HepG2 (cell line): ENCODE measurements around the gene SLFN12L. TPM values are rescaled to one million over a fixed set of nuclear protein-coding genes. Genes with fewer than 3 reads are reported as not detected.
A peak's percentile ranks its signal among the peaks of the same experiment; 100 is the strongest.

Source experiments
- ATAC-seq: fragments of 200-7000 bp; cut with Tn5 transposase; 3 replicates; pipeline ENCODE4 v1.9.1; 2020; ENCODE audit warnings: mild to moderate bottlenecking, moderate library complexity
- BruUV-seq: library from RNA; stranded (reverse); fragments of 400-500 nt; replicated peaks from 2 replicates; lab custom pipeline; 2021; lab: Mats Ljungman, UMichigan
- CTCF ChIA-PET: fragments of 300-600 bp; formaldehyde crosslinking; extraction: SDS; loops from one replicate; lab custom pipeline; 2021; ENCODE audit warnings: low total read pairs, inconsistent platforms, low intra/inter-chr PET ratio; lab: Yijun Ruan, JAX
- POLR2A ChIA-PET: fragments of 350-600 bp; sonication (Branson Sonifier 250); formaldehyde crosslinking; loops from one replicate; lab custom pipeline; 2020; ENCODE audit warnings: antibody characterized with exemption, inconsistent platforms; lab: Yijun Ruan, JAX
- DNase-seq: peaks from one replicate; pipeline ENCODE4 v3.0.0-alpha.2; 2015; ENCODE audit warnings: low spot score
- FAIRE-seq: peaks from 3 replicates; lab custom pipeline; 2011; peaks lifted over from hg19 to GRCh38; lab: Jason Lieb, UNC
- H2AFZ ChIP-seq: one replicate; pipeline ENCODE4 v1.6.1; 2011; ENCODE audit warnings: low read length, inconsistent platforms
- H3K27ac ChIP-seq: fragments of 300-600 bp; 3 replicates; pipeline ENCODE4 v1.8.0; 2011; ENCODE audit warnings: mixed run types, mild to moderate bottlenecking, mixed read lengths, low read length, inconsistent platforms; ENCODE audit not compliant: insufficient read depth; ENCODE audit errors: extremely low read length
- H3K27me3 ChIP-seq, 2 experiments: fragments of 200-600 bp in 1 of 2; 2 replicates in 1 of 2; 3 replicates in 1 of 2; pipeline versions ENCODE4 v1.6.0 to v1.8.0; 2011; ENCODE audit warnings: low read length in 2 of 2, mild to moderate bottlenecking in 2 of 2, moderate library complexity in 2 of 2, inconsistent platforms in 1 of 2; ENCODE audit not compliant: insufficient read depth in 2 of 2, control insufficient read depth in 1 of 2
- H3K36me3 ChIP-seq, 2 experiments: fragments of 200-600 bp in 1 of 2; replicated peaks in 1 of 2; 2 replicates in 1 of 2; 3 replicates in 1 of 2; pipeline versions ENCODE4 v1.5.1 to v1.8.0; 2011; ENCODE audit warnings: low read length in 2 of 2, inconsistent platforms in 1 of 2; ENCODE audit not compliant: insufficient read depth in 2 of 2, control insufficient read depth in 1 of 2
- H3K4me1 ChIP-seq: 2 replicates; pipeline ENCODE4 v1.5.1; 2012; ENCODE audit warnings: low read length, inconsistent platforms; ENCODE audit not compliant: insufficient read depth
- H3K4me2 ChIP-seq: 2 replicates; pipeline ENCODE4 v1.6.0; 2011; ENCODE audit warnings: low read depth, low read length, inconsistent platforms
- H3K4me3 ChIP-seq, 3 experiments: fragments of 200-600 bp in 1 of 3; sonication (generic), shearing (Covaris generic) in 1 of 3; replicated peaks in 1 of 3; 2 replicates each; pipeline ENCODE4 v1.5.1; 2011 to 2016; ENCODE audit warnings: low read length in 3 of 3, inconsistent platforms in 2 of 3, low read depth in 2 of 3, mild to moderate bottlenecking in 2 of 3, control low read depth in 1 of 3, mixed read lengths in 1 of 3; ENCODE audit not compliant: insufficient read depth in 1 of 3
- H3K79me2 ChIP-seq: one replicate; pipeline ENCODE4 v1.6.1; 2011; ENCODE audit warnings: low read length, inconsistent platforms; ENCODE audit not compliant: insufficient read depth
- H3K9ac ChIP-seq: 2 replicates; pipeline ENCODE4 v1.6.0; 2011; ENCODE audit warnings: mild to moderate bottlenecking, low read depth, low read length, inconsistent platforms; ENCODE audit not compliant: insufficient read depth
- H3K9me3 ChIP-seq: 2 replicates; pipeline ENCODE4 v1.5.1; 2012; ENCODE audit warnings: mild to moderate bottlenecking, low read length
- H4K20me1 ChIP-seq: 2 replicates; pipeline ENCODE4 v1.6.0; 2011; ENCODE audit warnings: inconsistent platforms, mild to moderate bottlenecking, low read length, moderate library complexity; ENCODE audit not compliant: insufficient read depth
- KAT7 ChIP-seq: IDR thresholded peaks from 2 replicates; pipeline ENCODE4 v1.6.1; 2018; ENCODE audit warnings: borderline replicate concordance, missing compliant biosample characterization
- RBM39 ChIP-seq: fragments of 200-400 bp; formaldehyde crosslinking; IDR thresholded peaks from one replicate; pipeline ENCODE4 v1.6.1; 2018; ENCODE audit warnings: antibody characterized with exemption, mild to moderate bottlenecking, low read depth, low read length; ENCODE audit not compliant: poor library complexity, severe bottlenecking
- REL ChIP-seq: sonication (generic); formaldehyde crosslinking; conservative IDR thresholded peaks from 2 replicates; pipeline ENCODE4 v1.8.0; 2022; ENCODE audit warnings: mild to moderate bottlenecking, missing genetic modification reagents, moderate library complexity
- SMARCC2 ChIP-seq: fragments of 450-650 bp; IDR thresholded peaks from 2 replicates; pipeline ENCODE4 v1.6.1; 2017; ENCODE audit warnings: antibody characterized with exemption, mild to moderate bottlenecking
- ZBTB10 ChIP-seq: sonication (generic); formaldehyde crosslinking; IDR thresholded peaks from 2 replicates; pipeline ENCODE4 v1.4.0; 2020; ENCODE audit warnings: missing genetic modification reagents, borderline replicate concordance
- ZBTB42 ChIP-seq: sonication (generic); formaldehyde crosslinking; IDR thresholded peaks from 2 replicates; pipeline ENCODE4 v1.5.0; 2020; ENCODE audit warnings: mild to moderate bottlenecking, missing genetic modification reagents
- ZNF18 ChIP-seq: sonication (generic); formaldehyde crosslinking; IDR thresholded peaks from 2 replicates; pipeline ENCODE4 v1.8.0; 2022; ENCODE audit warnings: mild to moderate bottlenecking, missing genetic modification reagents; ENCODE audit not compliant: insufficient replicate concordance
- ZNF317 ChIP-seq: sonication (generic); formaldehyde crosslinking; IDR thresholded peaks from 2 replicates; pipeline ENCODE4 v1.5.0; 2020; ENCODE audit warnings: mild to moderate bottlenecking, missing genetic modification reagents
- ZNF672 ChIP-seq: sonication (generic); formaldehyde crosslinking; IDR thresholded peaks from 2 replicates; pipeline ENCODE4 v1.8.1; 2022; ENCODE audit warnings: missing genetic modification reagents
- ZSCAN20 ChIP-seq: sonication (generic); formaldehyde crosslinking; IDR thresholded peaks from 2 replicates; pipeline ENCODE4 v1.4.0; 2020; ENCODE audit warnings: missing genetic modification reagents, mild to moderate bottlenecking, borderline replicate concordance
- WGBS: methylation state at CpG from one replicate; pipeline ENCODE4 v1.1.6; 2017; ENCODE audit warnings: low lambda C conversion rate; 5-methylcytosine and 5-hydroxymethylcytosine counted together
- in situ Hi-C: cut with HindIII; loops from 2 replicates; pipeline ENCODE4 v1.10.0; 2017; ENCODE audit warnings: low pct_unique_long_range_greater_than_20kb; ENCODE audit not compliant: extremely low pct_ligation_motif_present
- intact Hi-C: fragments of 100-400 bp; cut with micrococcal nuclease; formaldehyde crosslinking; loops from one replicate; pipeline ENCODE4 v1.10.0; 2022; ENCODE audit not compliant: unreplicated experiment
- polyA plus RNA-seq, 8 experiments: library from polyadenylated mRNA; depleted of rRNA in 3 of 8; stranded (reverse) in 7 of 8; unstranded in 1 of 8; fragments of >200 nt; fragmentation: Illumina TruSeq in 4 of 8; extraction: Trizol in 4 of 8; gene quantifications; 2 replicates each; pipeline versions ENCODE4 v1.2.1 to v1.2.3, GENCODE V29; 2011 to 2016; ENCODE audit warnings: low read depth in 4 of 8, missing spikeins in 1 of 8, mixed read lengths in 1 of 8; ENCODE audit not compliant: insufficient read depth in 1 of 8
- total RNA-seq, 5 experiments: library from RNA; depleted of rRNA; stranded (reverse); fragments of >200 nt; fragmentation: Illumina TruSeq; extraction: Trizol; gene quantifications; 2 replicates each; pipeline ENCODE4 v1.2.3, GENCODE V29; 2016; ENCODE audit warnings: low read depth in 1 of 5
- TF ChIP-seq, protein P1 (sequence below): sonication (generic); formaldehyde crosslinking; IDR thresholded peaks from 2 replicates; pipeline ENCODE4 v1.9.0; 2021; ENCODE audit warnings: missing genetic modification reagents, mild to moderate bottlenecking, borderline replicate concordance
- TF ChIP-seq, protein P2 (sequence below): IDR thresholded peaks from 2 replicates; pipeline ENCODE4 v1.6.1; 2016; ENCODE audit warnings: low read depth, missing genetic modification reagents, missing compliant biosample characterization

SLFN12L gene
- total and polyA plus RNA-seq, 2 of the 13 experiments (the other 11 are each of a cell fraction or from before 2014, with no cell fraction given): not detected

DNA sequence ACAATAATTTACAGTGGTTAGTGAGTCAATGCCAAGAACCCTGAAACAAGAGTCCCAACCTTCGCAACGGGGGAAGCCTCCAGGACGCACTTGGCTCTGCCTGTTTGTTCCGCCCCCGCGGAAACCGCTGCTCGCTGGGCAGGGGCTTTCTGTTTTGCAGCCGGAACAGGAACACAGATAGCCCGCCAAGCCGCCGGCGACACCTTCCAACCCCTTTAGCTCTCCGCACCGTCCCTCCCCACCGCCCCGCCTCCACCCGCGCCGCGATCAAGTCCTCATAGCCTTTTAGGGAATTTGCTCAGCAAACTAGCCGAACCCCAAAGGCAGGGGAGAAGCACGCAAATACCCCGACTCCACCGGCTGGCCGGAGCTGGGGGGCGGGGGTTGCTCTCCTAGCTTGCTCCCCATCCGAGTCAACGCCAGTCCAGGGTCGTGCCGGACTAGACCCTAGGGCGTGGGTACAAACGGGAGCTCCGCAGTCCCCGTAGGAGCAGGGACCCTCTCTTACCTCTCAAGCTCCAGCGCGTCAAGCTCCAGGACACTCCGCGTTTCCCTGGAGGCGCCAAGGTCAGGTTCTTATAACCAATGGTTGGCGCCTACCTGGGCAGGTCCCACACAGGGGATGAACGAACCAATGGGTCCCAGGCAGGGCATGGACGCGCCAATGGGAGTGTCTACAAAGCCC lies 89.1 kb downstream of the SLFN12L start, which contains the start of gene SLFN13:
Gene SLFN13, minus strand, starts transcription at position 553 of the 685 bp plus-strand sequence. CDS start 3,086 bp downstream, outside the sequence.
- 41% methylated on average over 28 of the region's 44 CpGs for WGBS
- ATAC-seq: peak; percentile 43; the same call in 2 of the 3 replicates
- Histone ChIP-seq H3K4me3 (peak within 1 kb of the TSS in 1 of 3 experiments; percentile 28; a peak in 1 of 6 replicates), H3K9me3 (no peaks in the 10 kb centered on the region), H3K9ac (no peak within 1 kb of the TSS), H3K27ac (no peak within 1 kb of the TSS), H3K4me1 (no peaks in the 10 kb centered on the region), H2AFZ (no peak within 1 kb of the TSS), H3K79me2 (no peaks in the 10 kb centered on the region), H3K27me3 (peaks cover 2 to 31% of the 10 kb centered on the region in 2 experiments; a peak in 3 of 5 replicates), H3K36me3 (no peaks in the 10 kb centered on the region), H3K4me2 (peak within 1 kb of the TSS; percentile 27; the same call in 1 of the 2 replicates), H4K20me1 (no peaks in the 10 kb centered on the region)
- in situ Hi-C loops: no loop called here
- POLR2A ChIA-PET: no interaction called here
- CTCF ChIA-PET: no interaction called here
- BruUV-seq: no TSS peak
- no peak for FAIRE-seq
- no peak for DNase-seq
- intact Hi-C loops: no loop called here
- no peak for TF ChIP-seq ZNF18 (CRISPR knock-in tag)
- TF ChIP-seq SMARCC2: no peak
- TF ChIP-seq ZBTB10: no peak
- TF ChIP-seq, protein P1, sequence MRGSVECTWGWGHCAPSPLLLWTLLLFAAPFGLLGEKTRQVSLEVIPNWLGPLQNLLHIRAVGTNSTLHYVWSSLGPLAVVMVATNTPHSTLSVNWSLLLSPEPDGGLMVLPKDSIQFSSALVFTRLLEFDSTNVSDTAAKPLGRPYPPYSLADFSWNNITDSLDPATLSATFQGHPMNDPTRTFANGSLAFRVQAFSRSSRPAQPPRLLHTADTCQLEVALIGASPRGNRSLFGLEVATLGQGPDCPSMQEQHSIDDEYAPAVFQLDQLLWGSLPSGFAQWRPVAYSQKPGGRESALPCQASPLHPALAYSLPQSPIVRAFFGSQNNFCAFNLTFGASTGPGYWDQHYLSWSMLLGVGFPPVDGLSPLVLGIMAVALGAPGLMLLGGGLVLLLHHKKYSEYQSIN (CRISPR knock-in tag): no peak
- TF ChIP-seq ZNF672 (CRISPR knock-in tag): no peak
- TF ChIP-seq, protein P2, sequence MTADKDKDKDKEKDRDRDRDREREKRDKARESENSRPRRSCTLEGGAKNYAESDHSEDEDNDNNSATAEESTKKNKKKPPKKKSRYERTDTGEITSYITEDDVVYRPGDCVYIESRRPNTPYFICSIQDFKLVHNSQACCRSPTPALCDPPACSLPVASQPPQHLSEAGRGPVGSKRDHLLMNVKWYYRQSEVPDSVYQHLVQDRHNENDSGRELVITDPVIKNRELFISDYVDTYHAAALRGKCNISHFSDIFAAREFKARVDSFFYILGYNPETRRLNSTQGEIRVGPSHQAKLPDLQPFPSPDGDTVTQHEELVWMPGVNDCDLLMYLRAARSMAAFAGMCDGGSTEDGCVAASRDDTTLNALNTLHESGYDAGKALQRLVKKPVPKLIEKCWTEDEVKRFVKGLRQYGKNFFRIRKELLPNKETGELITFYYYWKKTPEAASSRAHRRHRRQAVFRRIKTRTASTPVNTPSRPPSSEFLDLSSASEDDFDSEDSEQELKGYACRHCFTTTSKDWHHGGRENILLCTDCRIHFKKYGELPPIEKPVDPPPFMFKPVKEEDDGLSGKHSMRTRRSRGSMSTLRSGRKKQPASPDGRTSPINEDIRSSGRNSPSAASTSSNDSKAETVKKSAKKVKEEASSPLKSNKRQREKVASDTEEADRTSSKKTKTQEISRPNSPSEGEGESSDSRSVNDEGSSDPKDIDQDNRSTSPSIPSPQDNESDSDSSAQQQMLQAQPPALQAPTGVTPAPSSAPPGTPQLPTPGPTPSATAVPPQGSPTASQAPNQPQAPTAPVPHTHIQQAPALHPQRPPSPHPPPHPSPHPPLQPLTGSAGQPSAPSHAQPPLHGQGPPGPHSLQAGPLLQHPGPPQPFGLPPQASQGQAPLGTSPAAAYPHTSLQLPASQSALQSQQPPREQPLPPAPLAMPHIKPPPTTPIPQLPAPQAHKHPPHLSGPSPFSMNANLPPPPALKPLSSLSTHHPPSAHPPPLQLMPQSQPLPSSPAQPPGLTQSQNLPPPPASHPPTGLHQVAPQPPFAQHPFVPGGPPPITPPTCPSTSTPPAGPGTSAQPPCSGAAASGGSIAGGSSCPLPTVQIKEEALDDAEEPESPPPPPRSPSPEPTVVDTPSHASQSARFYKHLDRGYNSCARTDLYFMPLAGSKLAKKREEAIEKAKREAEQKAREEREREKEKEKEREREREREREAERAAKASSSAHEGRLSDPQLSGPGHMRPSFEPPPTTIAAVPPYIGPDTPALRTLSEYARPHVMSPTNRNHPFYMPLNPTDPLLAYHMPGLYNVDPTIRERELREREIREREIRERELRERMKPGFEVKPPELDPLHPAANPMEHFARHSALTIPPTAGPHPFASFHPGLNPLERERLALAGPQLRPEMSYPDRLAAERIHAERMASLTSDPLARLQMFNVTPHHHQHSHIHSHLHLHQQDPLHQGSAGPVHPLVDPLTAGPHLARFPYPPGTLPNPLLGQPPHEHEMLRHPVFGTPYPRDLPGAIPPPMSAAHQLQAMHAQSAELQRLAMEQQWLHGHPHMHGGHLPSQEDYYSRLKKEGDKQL (CRISPR knock-in tag): no peak
- TF ChIP-seq RBM39: no peak
- no peak for TF ChIP-seq ZBTB42 (CRISPR knock-in tag)
- no peak for TF ChIP-seq REL
- TF ChIP-seq KAT7 (CRISPR knock-in tag): no peak
- no peak for TF ChIP-seq ZNF317 (CRISPR knock-in tag)
- no peak for TF ChIP-seq ZSCAN20 (CRISPR knock-in tag)
